Heart left ventricle (tissue), 16 donors: ENCODE measurements around the gene ZNF202. TPM values are rescaled to one million over a fixed set of nuclear protein-coding genes. Genes with fewer than 3 reads are reported as not detected.

Source experiments
- ATAC-seq, 4 donors: fragments of 200-7000 bp; cut with Tn5 transposase; one replicate each; pipeline ENCODE4 v1.9.1; 2020 to 2022; ENCODE audit warnings: moderate library complexity in 4 of 4, mild to moderate bottlenecking in 3 of 4, moderate number of reproducible peaks in 1 of 4
- DNase-seq, 5 donors: peaks; one replicate each; pipeline ENCODE4 v3.0.0-alpha.2; 2020
- H3K27ac ChIP-seq, 12 donors: fragments of 200-600 bp; sonication (generic) in 4 of 12; one replicate each; pipeline versions ENCODE4 v1.5.0 to v1.8.0; 2016 to 2022; ENCODE audit warnings: mild to moderate bottlenecking in 2 of 12
- H3K27me3 ChIP-seq, 9 donors: fragments of 200-600 bp; sonication (generic) in 2 of 9; one replicate each; pipeline versions ENCODE4 v1.5.1 to v1.8.0; 2016 to 2022; ENCODE audit warnings: mild to moderate bottlenecking in 3 of 9
- H3K36me3 ChIP-seq, 9 donors: fragments of 200-600 bp; sonication (generic) in 2 of 9; one replicate each; pipeline versions ENCODE4 v1.5.0 to v1.8.0; 2018 to 2022; ENCODE audit warnings: mild to moderate bottlenecking in 2 of 9
- H3K4me1 ChIP-seq, 12 donors: fragments of 200-600 bp; sonication (generic) in 4 of 12; one replicate each; pipeline versions ENCODE4 v1.5.0 to v1.8.0; 2016 to 2022; ENCODE audit warnings: mild to moderate bottlenecking in 3 of 12
- H3K4me3 ChIP-seq, 12 donors: fragments of 200-600 bp; sonication (generic) in 4 of 12; one replicate each; pipeline versions ENCODE4 v1.5.0 to v1.8.0; 2017 to 2022; ENCODE audit warnings: mild to moderate bottlenecking in 9 of 12, moderate library complexity in 4 of 12
- H3K9me3 ChIP-seq, 12 donors: fragments of 200-600 bp; sonication (generic) in 4 of 12; one replicate each; pipeline versions ENCODE4 v1.5.0 to v1.8.0; 2016 to 2022; ENCODE audit warnings: mild to moderate bottlenecking in 1 of 12
- CTCF ChIP-seq, 12 donors: fragments of 200-600 bp; sonication (generic) in 4 of 12; IDR thresholded peaks; one replicate each; pipeline versions ENCODE4 v1.5.0 to v1.8.0; 2018 to 2022; ENCODE audit warnings: antibody characterized with exemption in 12 of 12, mild to moderate bottlenecking in 5 of 12
- POLR2A ChIP-seq, 2 donors: fragments of 450-650 bp; IDR thresholded peaks; one replicate each; pipeline ENCODE4 v1.6.1; 2017; ENCODE audit warnings: antibody characterized with exemption in 2 of 2, mild to moderate bottlenecking in 2 of 2, moderate library complexity in 2 of 2
- WGBS, 4 donors: extraction: QIAGEN DNeasy Blood & Tissue Kit in 2 of 4; methylation state at CpG; one replicate each; pipeline versions ENCODE4 v1.1.5 to v1.1.7; 2013 to 2018; 5-methylcytosine and 5-hydroxymethylcytosine counted together
- intact Hi-C, 10 donors: fragments of 100-400 bp; cut with DNase I; formaldehyde crosslinking; loops; one replicate each; pipeline versions ENCODE4 v1.11.1 to v1.14.2; 2022
- polyA plus RNA-seq, 2 donors: library from polyadenylated mRNA; stranded (reverse); fragments of 200-250 nt; gene quantifications; one replicate each; pipeline ENCODE4 v1.2.3, GENCODE V29; 2013
- total RNA-seq, 9 donors: library from RNA; depleted of rRNA in 2 of 9; stranded (reverse); fragments of >200 nt in 2 of 9; fragmentation: NEBNext Ultra II Directional in 3 of 9; extraction: Animal tissue kit (Norgen Biotek cat#: 25700) in 3 of 9; gene quantifications; one replicate each; pipeline versions ENCODE4 v1.1.0 to v1.2.4, GENCODE V29; 2016 to 2023
- donor health status: ischemic (EF 13 %, LVEDD 7.1; RV severe dilation, severe dysfunction).
- donor health status: healthy with polysubstance abuse.
- donor health status: DM: no; HTN: yes; CAD: no.
- donor health status: DM: no; HTN: no; CAD: no.
- donor health status: ischemic (EF 25% LVEDD 6.9; RV normal size, moderate dysfunction).
- donor health status: ischemic (EF 25% LVEDD 5.7; RV mildly dilated, moderate dysfunction).
- donor health status: healthy.
- donor health status: DM: yes; HTN: yes; CAD: no.
- donor health status: ischemic (EF 35%, LVEDD 5.7; RV mildly dilated, moderate dysfunction).
- donor health status: nonischemic (EF 11% LVEDD 7.7; RV severe dilation, severe dysfunction).
- donor health status: DM: yes; HTN: yes; CAD: no.
- donor health status: PGD.
- donor health status: ischemic (EF 29% LVEDD 5.4; RV normal size, mild dysfunction).
- donor health status: nonischemic (EF 23%, LVEDD 6.1; RV moderate dilation, normal function).

ZNF202 gene
- total and polyA plus RNA-seq, 11 donors = 1.7 to 7.0 (median 4.4) TPM

- H3K27ac ChIP-seq = no peak overlapping the region
- WGBS, 4 donors = 95 to 97% (median 95%) methylated on average over 3 of the region's 3 CpGs
- DNase-seq (no peak), ATAC-seq (no peak)
- intact Hi-C loops = no loop called here
- H3K4me3 ChIP-seq = no peak overlapping the region
- H3K4me1 ChIP-seq = no peaks in the 10 kb centered on the region
- H3K27me3 ChIP-seq = no peaks in the 10 kb centered on the region
- no peaks in the 10 kb centered on the region for H3K9me3 ChIP-seq
- H3K36me3 ChIP-seq = no peaks in the 10 kb centered on the region
- TF ChIP-seq CTCF (IDR thresholded peaks at IDR 0.05) (no peak), POLR2A (IDR thresholded peaks at IDR 0.05) (no peak)
Measured at GRCh38 chr11:123771664-123772063, 30.2 kb upstream of the ZNF202 start.

GRCh38 chr11:123770712-123771111 lies 29.3 kb upstream of the ZNF202 start:
- no peaks in the 10 kb centered on the region for H3K9me3 ChIP-seq
- no peak overlapping the region for H3K27ac ChIP-seq
- ATAC-seq = no peak
- no peak overlapping the region for H3K4me3 ChIP-seq
- no peak for TF ChIP-seq CTCF (IDR thresholded peaks at IDR 0.05)
- no peak for TF ChIP-seq POLR2A (IDR thresholded peaks at IDR 0.05)
- intact Hi-C loops = no loop called here
- no peak for DNase-seq
- no peaks in the 10 kb centered on the region for H3K27me3 ChIP-seq
- H3K36me3 ChIP-seq = no peaks in the 10 kb centered on the region
- H3K4me1 ChIP-seq = no peaks in the 10 kb centered on the region

GRCh38 chr11:123765601-123766000 lies 24.1 kb upstream of the ZNF202 start:
- Histone ChIP-seq H3K36me3 (no peaks in the 10 kb centered on the region), H3K4me3 (no peak overlapping the region), H3K27me3 (peaks cover 0 to 3% (median 0%) of the 10 kb centered on the region in 9 donors), H3K4me1 (no peaks in the 10 kb centered on the region), H3K27ac (no peak overlapping the region), H3K9me3 (peaks cover 0 to 21% (median 8%) of the 10 kb centered on the region in 12 donors)
- WGBS, 4 donors = 33 to 53% (median 43%) methylated on average over 1 of the region's 1 CpG
- DNase-seq (no peak), ATAC-seq (no peak)
- no peak for TF ChIP-seq POLR2A (IDR thresholded peaks at IDR 0.05)
- no peak for TF ChIP-seq CTCF (IDR thresholded peaks at IDR 0.05)
- intact Hi-C loops = no loop called here

GRCh38 chr11:123762422-123762821 lies 21.0 kb upstream of the ZNF202 start:
- DNase-seq = no peak
- ATAC-seq = no peak
- intact Hi-C loops = no loop called here
- TF ChIP-seq CTCF (IDR thresholded peaks at IDR 0.05) = no peak
- TF ChIP-seq POLR2A (IDR thresholded peaks at IDR 0.05) = no peak
- Histone ChIP-seq H3K36me3 (no peaks in the 10 kb centered on the region), H3K4me1 (no peaks in the 10 kb centered on the region), H3K9me3 (peaks cover 0 to 21% (median 8%) of the 10 kb centered on the region in 12 donors), H3K4me3 (no peak overlapping the region), H3K27ac (no peak overlapping the region), H3K27me3 (peaks cover 0 to 9% (median 0%) of the 10 kb centered on the region in 9 donors)
